ENCODE measurements around the gene TEK.

Gene TEK

GRCh38 chr9:27184556-27185351 is 75.7 kb downstream of the TEK start:
- H3K9ac ChIP-seq = no peak overlapping the region
- H3K4me1 ChIP-seq = no peaks in the 10 kb centered on the region
- no peak overlapping the region for H3K4me2 ChIP-seq (ENCODE audit: low read length)
- H3K79me2 ChIP-seq = no peaks in the 10 kb centered on the region
- no peaks in the 10 kb centered on the region for H3K9me3 ChIP-seq (ENCODE audit: control insufficient read depth, low read length)
- H3K4me3 ChIP-seq (ENCODE audit: low read depth, low read length) = no peak overlapping the region
- H3K27me3 ChIP-seq (ENCODE audit: control insufficient read depth, insufficient read depth, low read length) = no peaks in the 10 kb centered on the region
- no peak overlapping the region for H3K27ac ChIP-seq
- no peak for TF ChIP-seq CTCF (IDR thresholded peaks at IDR 0.05)
- no peaks in the 10 kb centered on the region for H3K36me3 ChIP-seq (ENCODE audit: control insufficient read depth, insufficient read depth, low read length)
- H2AFZ ChIP-seq = no peak overlapping the region

- no peak overlapping the region for H3K9ac ChIP-seq
- H3K27me3 ChIP-seq (ENCODE audit: control insufficient read depth, insufficient read depth, low read length) = no peaks in the 10 kb centered on the region
- no peaks in the 10 kb centered on the region for H3K79me2 ChIP-seq
Observed at GRCh38 chr9:27188426-27188825, 79.4 kb downstream of the TEK start.

GRCh38 chr9:27189426-27189825 is 80.4 kb downstream of the TEK start:
- no peak overlapping the region for H3K9ac ChIP-seq
- no peak overlapping the region for H3K4me3 ChIP-seq (ENCODE audit: low read depth, low read length)
- no peaks in the 10 kb centered on the region for H3K79me2 ChIP-seq
- H3K4me2 ChIP-seq (ENCODE audit: low read length) = no peak overlapping the region
- H3K4me1 ChIP-seq = no peaks in the 10 kb centered on the region
- no peak overlapping the region for H2AFZ ChIP-seq
- no peak for TF ChIP-seq CTCF (IDR thresholded peaks at IDR 0.05)
- H3K9me3 ChIP-seq (ENCODE audit: control insufficient read depth, low read length) = no peaks in the 10 kb centered on the region
- H3K36me3 ChIP-seq (ENCODE audit: control insufficient read depth, insufficient read depth, low read length) = no peaks in the 10 kb centered on the region
- no peaks in the 10 kb centered on the region for H3K27me3 ChIP-seq (ENCODE audit: control insufficient read depth, insufficient read depth, low read length)
- H3K27ac ChIP-seq = no peak overlapping the region

More at GRCh38 chr9:27188426-27188825, 79.4 kb downstream of the TEK start:
- H2AFZ ChIP-seq = no peak overlapping the region
- H3K4me2 ChIP-seq (ENCODE audit: low read length) = no peak overlapping the region
- no peak overlapping the region for H3K27ac ChIP-seq
- no peak overlapping the region for H3K4me3 ChIP-seq (ENCODE audit: low read depth, low read length)
- no peaks in the 10 kb centered on the region for H3K36me3 ChIP-seq (ENCODE audit: control insufficient read depth, insufficient read depth, low read length)
- no peaks in the 10 kb centered on the region for H3K9me3 ChIP-seq (ENCODE audit: control insufficient read depth, low read length)
- no peaks in the 10 kb centered on the region for H3K4me1 ChIP-seq
- TF ChIP-seq CTCF (IDR thresholded peaks at IDR 0.05) = no peak

- Histone ChIP-seq H3K27me3 (ENCODE audit: control insufficient read depth, insufficient read depth, low read length) (no peaks in the 10 kb centered on the region), H3K4me3 (ENCODE audit: low read depth, low read length) (no peak overlapping the region), H3K9me3 (ENCODE audit: control insufficient read depth, low read length) (no peaks in the 10 kb centered on the region), H3K36me3 (ENCODE audit: control insufficient read depth, insufficient read depth, low read length) (no peaks in the 10 kb centered on the region), H3K4me2 (ENCODE audit: low read length) (no peak overlapping the region), H3K27ac (no peak overlapping the region), H2AFZ (no peak overlapping the region), H3K79me2 (no peaks in the 10 kb centered on the region), H3K9ac (no peak overlapping the region), H3K4me1 (no peaks in the 10 kb centered on the region)
- no peak for TF ChIP-seq CTCF (IDR thresholded peaks at IDR 0.05)
Observed at GRCh38 chr9:27192291-27192960, 83.4 kb downstream of the TEK start.
